GM23338 (cell line): Measurements from ENCODE around the gene RILP.

Experiments used
- CREB1 ChIP-seq: fragments of 250-450 bp; sonication (Bioruptor Pico); IDR thresholded peaks from 2 replicates; pipeline ENCODE4 v1.5.0; 2020; ENCODE audit warnings: low read depth, mild to moderate bottlenecking, moderate library complexity
- CTCF ChIP-seq, 2 experiments: fragments of 200-600 bp in 1 of 2; sonication (generic) in 1 of 2; conservative IDR thresholded peaks; 2 replicates each; pipeline versions ENCODE4 v1.5.1 to v1.6.1; 2016 to 2017; ENCODE audit warnings: antibody characterized with exemption in 2 of 2, low read depth in 2 of 2, mild to moderate bottlenecking in 2 of 2, moderate library complexity in 1 of 2
- ETS1 ChIP-seq: IDR thresholded peaks from 2 replicates; pipeline ENCODE4 v1.6.1; 2016; ENCODE audit warnings: antibody characterized with exemption
- EZH2 ChIP-seq: fragments of 200-600 bp; sonication (generic); IDR thresholded peaks from one replicate; pipeline ENCODE4 v1.8.0; 2017; ENCODE audit warnings: antibody characterized with exemption, mild to moderate bottlenecking, low read depth; ENCODE audit not compliant: unreplicated experiment
- EZH2phosphoT487 ChIP-seq: fragments of 200-600 bp; sonication (generic); IDR thresholded peaks from one replicate; pipeline ENCODE4 v1.8.1; 2018; ENCODE audit warnings: antibody characterized with exemption; ENCODE audit not compliant: unreplicated experiment
- JUNB ChIP-seq: IDR thresholded peaks from one replicate; pipeline ENCODE4 v1.6.1; 2016; ENCODE audit warnings: antibody characterized with exemption; ENCODE audit not compliant: unreplicated experiment
- NANOG ChIP-seq: IDR thresholded peaks from 2 replicates; pipeline ENCODE4 v1.6.1; 2016; ENCODE audit warnings: antibody characterized with exemption, borderline replicate concordance
- POLR2AphosphoS5 ChIP-seq: IDR thresholded peaks from 2 replicates; pipeline ENCODE4 v1.6.1; 2016; ENCODE audit warnings: antibody characterized with exemption, low read depth
- REST ChIP-seq: IDR thresholded peaks from one replicate; pipeline ENCODE4 v1.6.1; 2018; ENCODE audit warnings: antibody characterized with exemption; ENCODE audit not compliant: unreplicated experiment
- STAT1 ChIP-seq: IDR thresholded peaks from one replicate; pipeline ENCODE4 v1.6.1; 2016; ENCODE audit warnings: antibody characterized with exemption; ENCODE audit not compliant: unreplicated experiment
- ZNF114 ChIP-seq: fragments of 250-450 bp; sonication (Bioruptor Pico); IDR thresholded peaks from 2 replicates; pipeline ENCODE4 v1.5.0; 2020; ENCODE audit warnings: mild to moderate bottlenecking, moderate library complexity
- ZNF331 ChIP-seq: fragments of 250-450 bp; sonication (Bioruptor Pico); IDR thresholded peaks from 2 replicates; pipeline ENCODE4 v1.5.0; 2020; ENCODE audit warnings: low read depth, mild to moderate bottlenecking, moderate library complexity
- ZNF462 ChIP-seq: fragments of 250-450 bp; sonication (Bioruptor Pico); IDR thresholded peaks from 2 replicates; pipeline ENCODE4 v1.5.0; 2020; ENCODE audit warnings: mild to moderate bottlenecking, moderate library complexity

DNA sequence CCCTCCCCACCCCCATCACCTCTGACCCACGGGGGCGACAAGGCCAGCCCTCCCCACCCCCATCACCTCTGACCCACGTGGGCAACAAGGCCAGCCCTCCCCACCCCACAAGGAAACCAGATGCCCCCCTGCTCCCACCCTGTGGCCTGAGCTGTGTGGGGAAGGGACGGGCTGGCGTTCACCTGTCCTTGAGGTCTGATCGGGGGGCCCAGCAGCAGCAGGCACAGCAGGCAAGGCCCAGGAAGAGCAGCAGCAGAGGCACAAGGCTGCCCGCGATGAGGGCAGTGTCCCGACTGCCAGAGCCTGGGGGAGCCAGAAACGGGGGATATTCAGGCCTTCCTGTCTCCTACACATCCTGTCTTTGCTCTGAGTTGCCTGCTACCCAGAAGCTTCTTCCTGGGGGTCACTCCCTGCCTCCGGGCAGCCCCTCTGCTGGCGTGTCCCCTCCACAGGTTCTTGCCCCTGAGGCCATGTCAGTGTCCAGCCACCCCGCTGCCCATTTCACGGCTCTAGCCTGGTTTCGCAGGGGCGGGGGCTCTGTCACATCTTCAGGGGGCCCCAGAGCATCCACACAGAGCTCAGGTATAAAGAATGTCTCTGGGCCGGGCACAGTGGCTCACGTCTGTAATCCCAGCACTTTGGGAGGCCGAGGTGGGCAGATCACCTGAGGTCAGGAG, 10.9 kb downstream of the RILP start:
- no peak for TF ChIP-seq CTCF (conservative IDR thresholded peaks at IDR 0.05; ENCODE audit: low read depth in 2 of 2)
- TF ChIP-seq REST = no peak
- no peak for TF ChIP-seq POLR2AphosphoS5
- no peak for TF ChIP-seq JUNB
- TF ChIP-seq EZH2 = no peak
- TF ChIP-seq EZH2phosphoT487 = no peak
- no peak for TF ChIP-seq NANOG
- TF ChIP-seq ETS1 = no peak
- TF ChIP-seq ZNF114 = no peak
- TF ChIP-seq CREB1 = no peak
- no peak for TF ChIP-seq ZNF331
- no peak for TF ChIP-seq STAT1
- no peak for TF ChIP-seq ZNF462
